ENCODE data around the gene TTLL5.

GRCh38 chr14:75661499-75661814 is 411 bp downstream of the TTLL5 start:
- TF ChIP-seq, protein P1, sequence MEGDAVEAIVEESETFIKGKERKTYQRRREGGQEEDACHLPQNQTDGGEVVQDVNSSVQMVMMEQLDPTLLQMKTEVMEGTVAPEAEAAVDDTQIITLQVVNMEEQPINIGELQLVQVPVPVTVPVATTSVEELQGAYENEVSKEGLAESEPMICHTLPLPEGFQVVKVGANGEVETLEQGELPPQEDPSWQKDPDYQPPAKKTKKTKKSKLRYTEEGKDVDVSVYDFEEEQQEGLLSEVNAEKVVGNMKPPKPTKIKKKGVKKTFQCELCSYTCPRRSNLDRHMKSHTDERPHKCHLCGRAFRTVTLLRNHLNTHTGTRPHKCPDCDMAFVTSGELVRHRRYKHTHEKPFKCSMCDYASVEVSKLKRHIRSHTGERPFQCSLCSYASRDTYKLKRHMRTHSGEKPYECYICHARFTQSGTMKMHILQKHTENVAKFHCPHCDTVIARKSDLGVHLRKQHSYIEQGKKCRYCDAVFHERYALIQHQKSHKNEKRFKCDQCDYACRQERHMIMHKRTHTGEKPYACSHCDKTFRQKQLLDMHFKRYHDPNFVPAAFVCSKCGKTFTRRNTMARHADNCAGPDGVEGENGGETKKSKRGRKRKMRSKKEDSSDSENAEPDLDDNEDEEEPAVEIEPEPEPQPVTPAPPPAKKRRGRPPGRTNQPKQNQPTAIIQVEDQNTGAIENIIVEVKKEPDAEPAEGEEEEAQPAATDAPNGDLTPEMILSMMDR (IDR thresholded peaks at IDR 0.05): no peak
- no peak for TF ChIP-seq POLR2A (IDR thresholded peaks at IDR 0.05)
- no peak for TF ChIP-seq EP300 (IDR thresholded peaks at IDR 0.05)

All from tibial nerve (tissue), 4 donors.